D341Med (cell line): Measurements from ENCODE around the gene AIPL1.
A peak's percentile ranks its signal among the peaks of the same experiment; 100 is the strongest.
"Not testable (repeated sequence)": the region's sequence is repeated elsewhere in the genome, so short reads cannot be mapped to it uniquely, and the experiment has no call there.

Source experiments
- DNase-seq: peaks from one replicate; pipeline ENCODE4 v3.0.0; 2012; ENCODE audit warnings: low spot score

Gene AIPL1, protein sequence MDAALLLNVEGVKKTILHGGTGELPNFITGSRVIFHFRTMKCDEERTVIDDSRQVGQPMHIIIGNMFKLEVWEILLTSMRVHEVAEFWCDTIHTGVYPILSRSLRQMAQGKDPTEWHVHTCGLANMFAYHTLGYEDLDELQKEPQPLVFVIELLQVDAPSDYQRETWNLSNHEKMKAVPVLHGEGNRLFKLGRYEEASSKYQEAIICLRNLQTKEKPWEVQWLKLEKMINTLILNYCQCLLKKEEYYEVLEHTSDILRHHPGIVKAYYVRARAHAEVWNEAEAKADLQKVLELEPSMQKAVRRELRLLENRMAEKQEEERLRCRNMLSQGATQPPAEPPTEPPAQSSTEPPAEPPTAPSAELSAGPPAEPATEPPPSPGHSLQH

DNA sequence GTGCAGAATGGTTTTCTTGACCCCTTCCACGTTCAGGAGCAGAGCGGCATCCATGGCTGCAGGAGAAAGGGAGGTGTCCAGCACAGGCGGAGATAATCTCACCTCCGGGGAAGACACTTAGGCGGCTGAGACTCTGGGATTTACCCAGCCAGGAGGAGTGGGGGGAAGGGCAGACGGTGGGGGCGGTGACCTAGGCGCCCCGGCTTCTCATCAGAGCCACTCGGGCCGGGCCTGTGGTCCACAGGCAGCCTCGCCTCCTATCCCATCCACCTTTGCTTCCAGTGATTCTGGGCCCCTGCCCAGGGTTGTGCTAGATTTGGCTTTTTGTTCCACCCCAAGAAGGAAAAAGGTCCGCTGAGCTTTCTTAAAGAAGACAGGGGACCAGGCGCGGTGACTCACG, at the start of gene AIPL1:
AIPL1 (minus strand) TSS at position 71 of the 400 bp plus-strand sequence; CDS start at position 54, 17 bp downstream.
- DNase-seq, result no peak

DNA sequence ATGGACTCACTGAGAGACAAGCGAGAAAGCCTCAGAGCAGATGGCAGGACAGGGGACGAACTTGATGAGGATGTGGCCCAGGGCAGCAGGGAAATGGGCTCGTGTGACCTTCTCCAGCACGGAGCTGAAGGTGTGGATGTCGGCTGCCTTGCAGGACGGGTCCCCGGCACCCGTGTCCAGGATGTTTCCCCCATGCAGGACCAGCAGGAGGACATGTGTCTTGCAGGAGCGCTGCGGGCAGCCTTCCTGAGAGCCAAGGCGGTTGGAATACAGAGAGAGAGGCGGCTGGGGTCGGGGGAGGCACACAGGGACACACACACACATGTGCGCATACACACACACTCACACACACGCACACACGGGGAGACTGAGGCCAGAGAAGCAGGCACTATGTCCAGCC, 48.6 kb upstream of the AIPL1 start:
- DNase-seq, result no peak

DNA sequence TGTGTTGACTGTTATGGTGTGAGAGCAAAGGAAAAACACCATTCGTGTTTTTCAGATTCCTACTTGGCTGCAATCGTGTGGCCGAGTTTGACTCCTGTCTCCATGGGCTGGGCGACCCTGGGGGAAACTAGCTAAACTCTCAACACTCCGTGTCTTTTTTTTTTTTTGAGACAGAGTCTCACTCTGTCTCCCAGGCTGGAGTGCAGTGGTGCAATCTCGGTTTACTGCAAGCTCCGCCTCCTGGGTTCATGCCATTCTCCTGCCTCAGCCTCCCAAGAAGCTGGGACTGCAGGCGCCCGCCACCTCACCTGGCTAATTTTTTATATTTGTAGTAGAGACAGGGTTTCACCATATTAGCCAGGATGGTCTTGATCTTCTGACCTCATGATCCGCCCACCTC, 47.9 kb upstream of the AIPL1 start:
- DNase-seq, result not testable (repeated sequence)

DNA sequence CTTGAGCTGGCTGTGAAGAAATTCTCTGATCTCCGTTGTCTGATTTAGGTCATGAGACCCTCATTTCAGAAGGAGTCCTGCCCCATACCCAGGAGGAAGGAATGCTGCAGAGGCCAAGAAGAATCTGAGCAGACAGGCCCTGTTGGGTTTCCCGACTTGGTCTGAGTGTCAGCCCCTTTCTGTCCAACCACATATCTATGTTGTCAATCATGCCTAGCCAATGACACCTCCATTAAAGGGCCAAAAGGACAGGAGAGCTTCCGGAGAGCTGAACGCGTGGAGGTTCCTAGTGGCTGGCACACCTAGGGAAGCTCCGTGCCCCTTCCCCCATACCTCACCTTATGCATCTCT, 47.2 kb upstream of the AIPL1 start:
- DNase-seq, result no peak

DNA sequence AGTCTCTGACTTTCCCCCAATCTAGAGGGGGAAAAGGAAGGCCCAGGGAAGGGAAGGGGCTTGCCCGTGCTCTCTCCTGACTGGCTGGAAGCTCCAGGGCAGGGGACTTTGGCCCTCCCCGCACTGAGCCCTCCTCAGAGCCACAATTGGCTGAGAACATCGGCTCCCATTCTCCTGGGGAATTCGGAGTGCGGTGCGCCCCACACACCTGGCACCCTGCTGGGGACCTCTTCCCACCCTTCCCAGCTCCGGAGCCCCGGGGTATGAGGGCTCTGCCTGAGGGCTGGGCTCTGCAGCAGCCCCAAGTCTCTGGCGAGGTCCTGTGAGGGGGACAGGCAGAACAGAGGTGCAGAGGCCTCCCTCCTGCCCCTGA, 45.4 kb upstream of the AIPL1 start:
- no peak for DNase-seq

DNA sequence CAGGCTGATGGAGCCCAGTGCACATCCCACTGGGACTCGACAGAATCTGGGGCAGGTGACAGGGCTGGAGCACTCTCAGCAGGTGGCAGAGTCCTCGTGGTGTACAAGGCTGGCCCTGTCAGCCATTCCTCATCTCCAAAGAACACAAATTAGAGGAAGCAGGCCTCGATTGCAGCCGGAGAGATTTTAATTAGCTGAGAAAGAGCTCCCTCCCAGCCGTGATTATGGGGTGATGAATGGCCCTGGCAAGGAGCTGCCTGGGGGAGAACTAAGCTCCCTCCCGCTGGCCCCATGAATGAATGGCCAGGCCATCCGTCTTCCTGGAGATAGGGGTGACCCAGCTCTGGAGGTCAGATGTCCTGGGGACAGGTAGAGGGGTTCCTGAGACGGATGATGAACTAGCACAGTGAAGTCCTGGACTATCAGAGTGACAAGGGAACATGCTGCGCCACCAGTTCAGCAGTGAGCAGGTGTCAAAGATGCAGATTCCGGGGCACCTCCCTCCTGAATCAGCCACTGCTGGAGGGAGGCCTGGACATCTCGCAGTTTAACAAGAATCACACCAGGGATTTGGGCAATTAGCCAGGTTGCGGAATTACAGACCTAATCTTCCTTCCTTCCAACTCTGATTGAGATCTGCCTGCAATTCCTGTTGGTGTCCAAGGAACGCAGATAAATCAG, 44.8 kb upstream of the AIPL1 start:
- no peak for DNase-seq

DNA sequence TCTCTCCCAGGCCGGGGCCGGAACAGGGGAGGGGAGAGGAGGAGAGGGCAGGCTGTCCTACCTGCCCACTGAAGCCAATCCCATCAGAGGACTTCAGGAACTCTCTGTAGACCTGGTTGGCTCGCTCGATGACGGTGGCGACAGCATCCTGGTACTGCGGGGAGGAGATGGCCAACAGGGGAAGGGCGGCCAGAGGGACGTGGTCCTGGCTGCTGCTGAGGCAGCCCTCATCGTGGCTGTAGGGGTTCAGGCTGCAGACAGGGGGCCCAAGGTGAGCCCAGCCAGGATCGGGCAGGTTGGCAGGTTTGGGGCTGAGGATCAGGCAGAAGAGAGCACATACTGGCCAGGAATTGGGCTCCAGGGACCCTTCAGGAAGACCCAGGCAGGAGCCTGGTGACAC, 43.6 kb upstream of the AIPL1 start:
- no peak for DNase-seq

DNA sequence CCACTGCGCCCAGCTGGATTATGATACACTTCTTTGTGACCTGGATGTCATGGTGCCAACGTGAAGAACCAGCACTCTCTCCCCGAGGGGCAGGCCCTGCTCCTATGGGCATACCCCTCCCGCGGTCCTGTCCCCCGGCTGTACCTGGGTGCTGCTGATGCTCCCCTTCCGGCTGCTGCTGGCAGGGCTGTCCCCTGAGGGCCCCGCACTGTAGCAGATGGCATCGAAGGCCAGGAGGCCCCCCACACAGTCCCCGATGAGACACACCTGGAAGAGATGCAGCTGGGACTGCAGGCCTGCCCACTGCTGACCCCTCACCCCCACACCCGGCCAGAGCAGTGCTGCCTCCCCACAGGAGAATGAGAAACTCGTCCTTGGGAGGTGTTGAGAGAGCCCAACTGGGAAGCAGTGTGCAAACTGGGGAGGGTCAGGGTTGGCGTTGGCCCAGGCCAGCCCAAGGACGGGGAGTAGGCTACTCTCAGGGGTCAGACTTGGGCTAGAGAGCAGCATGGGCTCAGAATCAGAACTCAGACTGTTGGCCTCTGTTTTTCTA, 43.0 kb upstream of the AIPL1 start:
- DNase-seq, result no peak

DNA sequence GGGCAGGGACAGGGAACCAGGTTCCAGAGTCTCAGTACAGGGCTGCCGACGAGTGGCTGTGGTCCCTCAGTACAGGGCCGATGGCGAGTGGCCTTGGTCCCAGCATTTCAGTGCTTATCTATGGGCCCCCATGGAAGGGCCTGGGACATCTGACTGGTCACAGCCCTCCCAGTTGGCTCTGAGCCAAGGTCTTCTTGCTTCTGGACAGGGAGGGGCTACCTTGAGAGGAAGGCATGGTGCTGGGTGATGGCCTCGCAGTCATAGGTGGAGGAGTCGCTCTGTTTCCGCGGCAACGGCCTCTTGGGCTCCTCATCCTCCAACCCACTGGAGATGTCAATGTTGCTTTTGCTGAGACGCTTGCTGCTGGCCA, 41.9 kb upstream of the AIPL1 start:
- DNase-seq, result no peak

DNA sequence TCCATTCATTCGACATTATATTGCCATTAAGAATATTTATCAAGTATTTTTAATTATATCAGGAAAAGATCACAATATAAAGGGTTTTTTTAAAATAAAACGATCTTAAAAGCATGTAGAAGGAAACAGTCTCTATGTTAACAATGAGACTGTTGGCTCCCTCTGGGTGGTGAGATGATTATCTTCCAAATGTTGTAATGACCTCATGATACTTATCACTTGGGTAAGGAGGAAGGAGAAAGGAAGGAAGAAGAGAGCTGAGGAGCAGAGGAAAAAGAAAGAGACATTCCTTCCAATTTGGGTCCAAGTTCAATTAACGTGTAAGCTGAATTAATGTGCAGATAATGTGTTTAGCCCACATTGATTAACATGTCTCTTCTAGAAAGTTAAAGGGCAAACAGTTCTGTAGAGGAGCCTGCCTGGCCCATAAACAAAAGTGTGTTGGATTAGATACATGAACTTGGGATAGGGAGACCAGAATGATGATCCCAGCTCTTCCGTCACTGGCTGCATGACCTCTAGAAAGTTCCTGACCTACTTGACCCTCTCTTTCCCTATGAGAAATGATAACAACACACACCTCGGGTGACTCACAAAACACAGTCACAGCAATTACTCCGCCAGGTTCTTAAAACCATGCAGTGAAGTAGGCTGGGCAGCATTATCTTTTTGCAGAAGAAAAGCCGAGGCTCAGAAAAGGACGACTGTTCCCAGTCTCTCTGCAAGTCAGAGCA, 41.3 kb upstream of the AIPL1 start:
- no peak for DNase-seq

DNA sequence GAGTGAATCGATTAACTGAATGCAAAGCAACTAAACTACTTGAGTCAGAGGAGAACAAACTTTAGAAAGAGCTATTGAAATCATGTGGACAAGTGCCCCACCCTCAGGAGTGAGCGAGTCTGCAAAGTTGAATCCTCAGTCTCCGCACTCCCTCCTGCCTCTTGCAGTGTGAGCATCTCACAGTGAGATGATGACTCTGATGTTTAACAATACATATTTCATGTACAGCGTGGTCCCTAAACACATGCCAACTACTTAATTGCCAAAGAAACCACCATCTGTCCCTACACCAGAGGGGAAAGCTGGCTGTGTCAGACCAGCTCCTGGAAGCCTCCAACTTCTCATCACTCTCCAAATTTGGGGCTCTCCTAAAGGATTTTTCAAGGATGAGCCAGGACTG, 40.5 kb upstream of the AIPL1 start:
- no peak for DNase-seq

DNA sequence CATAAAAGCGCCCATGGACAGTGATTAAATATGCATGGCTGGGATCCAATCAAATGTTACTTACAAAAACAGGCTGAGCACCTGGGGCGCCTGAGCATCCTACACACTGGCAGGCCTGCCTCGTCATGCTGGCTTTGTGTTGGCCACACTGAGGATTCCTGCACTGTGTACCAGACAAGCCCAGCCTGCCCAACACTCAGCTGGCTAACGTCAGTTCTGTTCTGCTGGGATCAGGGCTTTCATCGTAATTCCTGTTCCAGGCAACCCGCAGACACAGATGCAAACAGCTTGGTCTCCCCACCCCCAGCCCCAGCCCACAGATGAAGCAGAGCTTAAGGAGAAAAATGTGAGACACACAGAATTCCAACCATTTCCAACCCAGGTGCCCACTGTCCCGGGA, 40.0 kb upstream of the AIPL1 start:
- no peak for DNase-seq

DNA sequence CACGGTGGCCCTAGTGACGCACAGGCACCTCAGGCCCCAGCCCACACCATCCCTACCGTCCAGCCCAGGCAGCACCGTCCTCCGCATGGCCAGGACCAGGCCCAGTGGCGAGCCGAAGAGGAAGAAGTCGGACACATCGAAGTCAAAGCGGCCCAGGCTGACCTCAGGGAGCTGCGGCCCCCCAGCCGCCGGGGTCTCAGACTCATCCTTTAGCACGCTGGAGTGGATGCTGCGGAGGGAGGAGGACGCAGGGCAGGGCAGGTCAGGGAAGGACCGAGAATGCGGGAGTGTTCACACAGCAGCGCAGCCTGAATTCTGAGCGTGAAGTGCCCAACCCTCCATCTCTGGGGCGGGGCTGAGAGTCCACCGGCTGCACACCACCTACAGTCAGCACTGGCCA, 39.5 kb upstream of the AIPL1 start:
- no peak for DNase-seq

DNA sequence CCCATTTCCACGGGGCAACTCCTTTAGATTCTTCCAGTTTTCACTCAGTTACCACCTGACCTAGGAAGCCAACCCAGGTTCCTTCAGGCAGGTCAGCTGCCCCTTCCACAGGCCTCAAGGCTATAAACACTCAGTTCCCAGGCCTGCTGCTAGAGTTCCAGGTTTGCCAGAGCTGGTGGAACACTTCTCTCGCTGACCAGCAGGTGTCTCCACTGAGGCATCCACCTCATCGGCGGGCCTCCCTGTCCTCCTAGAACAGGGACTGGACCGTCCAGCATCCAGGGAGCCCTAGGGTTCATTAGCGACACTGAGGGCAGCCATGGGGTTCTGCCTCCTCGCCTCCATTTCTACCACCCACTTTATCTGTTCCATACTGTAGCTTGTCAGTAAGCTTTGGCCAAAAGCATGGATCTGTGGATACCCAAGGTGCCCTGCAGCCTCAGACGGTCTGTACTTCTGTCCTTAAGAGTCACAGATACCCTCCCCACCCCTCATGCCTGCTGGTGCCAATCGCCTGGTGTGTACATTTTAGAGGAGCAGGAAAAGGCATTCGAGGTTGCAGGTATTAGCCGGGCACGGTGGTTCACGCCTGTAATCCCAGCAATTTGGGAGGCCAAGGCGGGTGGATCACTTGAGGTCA, 38.3 kb upstream of the AIPL1 start:
- DNase-seq, result peak; percentile 77

DNA sequence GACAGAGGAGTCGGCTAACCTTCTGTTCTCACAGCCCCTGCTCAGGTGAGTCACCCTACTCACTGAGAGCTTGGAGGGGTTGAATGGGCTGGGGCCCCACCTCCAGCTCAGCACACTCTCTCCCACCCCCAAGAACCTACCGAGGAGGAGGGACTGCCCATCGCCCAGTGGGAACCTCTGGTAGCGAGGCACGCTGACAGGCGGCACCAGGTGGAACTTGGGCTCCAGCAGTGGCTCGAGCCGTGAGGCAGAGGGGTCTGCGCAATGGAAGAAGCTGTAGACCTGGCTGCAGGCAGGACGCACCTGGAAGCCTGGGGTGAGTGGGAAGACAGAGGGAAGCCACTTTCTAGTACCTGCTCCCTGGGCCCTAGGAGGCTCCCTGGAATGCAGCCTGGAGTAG, 37.6 kb upstream of the AIPL1 start:
- no peak for DNase-seq

DNA sequence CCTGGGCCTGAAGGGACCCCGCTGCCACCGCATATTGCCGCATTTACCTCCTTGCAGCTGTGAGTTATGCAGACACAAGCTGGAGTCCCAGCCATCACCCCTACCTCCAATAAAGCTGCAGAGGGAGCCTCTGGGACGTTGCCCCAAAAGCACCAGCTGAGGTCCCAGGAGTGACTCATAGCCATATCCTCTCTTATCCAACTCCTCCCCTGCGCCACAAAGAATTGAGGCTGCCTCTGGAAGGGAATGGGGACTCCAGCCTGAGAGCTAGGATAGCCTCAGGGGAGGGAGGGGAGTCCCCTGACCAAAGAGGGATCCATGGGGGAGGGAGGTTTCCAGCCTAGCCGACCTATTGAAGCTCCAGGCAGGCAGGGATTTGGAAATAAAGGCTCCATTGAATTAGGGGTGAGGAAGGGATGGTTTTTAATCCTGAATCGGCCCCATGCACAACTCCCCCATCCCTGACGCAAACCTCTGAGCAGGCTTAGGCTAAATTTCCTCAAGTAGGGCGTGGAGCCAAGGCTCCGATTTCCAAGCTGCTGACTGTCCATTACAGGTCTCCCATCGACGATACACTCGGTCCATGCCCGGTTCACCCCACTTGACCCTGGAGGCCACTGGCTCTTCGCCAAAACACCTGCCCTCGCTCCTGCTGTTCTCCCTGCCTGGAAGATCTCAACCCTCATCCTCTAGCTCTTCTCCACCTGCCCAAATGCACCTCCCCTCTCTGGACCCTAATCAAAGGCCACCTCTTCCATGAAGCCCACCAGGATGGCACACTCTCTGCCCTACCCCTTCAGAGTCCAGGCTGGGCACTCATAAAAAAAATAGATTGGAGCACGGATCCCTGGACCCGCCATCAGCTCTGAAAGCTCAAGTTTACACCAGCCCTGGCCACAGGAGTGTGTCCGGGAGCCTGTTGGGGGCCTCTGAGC, 36.9 kb upstream of the AIPL1 start:
- DNase-seq, result no peak

DNA sequence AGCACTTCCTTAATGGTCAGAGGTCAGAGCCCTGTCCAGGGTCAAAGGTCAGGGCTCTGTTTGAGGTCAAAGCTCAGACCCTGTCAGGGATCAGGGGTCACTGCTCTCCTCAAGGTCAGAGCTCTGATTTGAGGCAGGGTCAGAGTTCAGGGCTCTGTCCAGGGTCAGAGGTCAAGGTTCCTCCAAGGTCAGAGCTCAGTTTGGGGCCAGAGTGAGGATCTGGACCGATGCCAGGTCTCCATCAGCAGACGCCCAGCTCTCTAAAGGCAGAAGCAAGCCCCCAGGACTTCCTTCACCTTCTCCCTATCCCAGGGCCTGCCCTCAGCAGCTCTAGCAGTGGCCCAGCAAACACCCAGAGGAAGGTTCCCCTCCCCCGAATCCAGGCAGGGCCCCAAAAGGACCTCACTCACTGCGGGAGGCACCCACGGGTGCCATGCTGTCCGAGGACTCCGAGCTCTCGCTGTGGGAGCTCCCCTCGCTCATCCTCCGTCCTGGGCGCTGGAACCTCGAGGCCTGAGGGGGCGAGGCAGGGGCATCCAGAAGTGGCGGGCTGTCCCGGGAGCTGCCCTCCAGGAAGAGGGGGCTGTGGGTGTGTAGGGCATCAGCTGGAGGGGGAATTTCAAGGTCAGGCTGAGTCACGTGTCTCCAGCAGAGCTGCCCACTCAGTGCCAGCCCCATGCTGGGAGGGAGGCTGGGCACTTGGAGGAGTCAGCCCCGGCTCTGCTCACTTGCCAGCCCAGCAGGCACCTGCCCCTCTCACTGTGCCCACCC, 36.0 kb upstream of the AIPL1 start:
- no peak for DNase-seq

DNA sequence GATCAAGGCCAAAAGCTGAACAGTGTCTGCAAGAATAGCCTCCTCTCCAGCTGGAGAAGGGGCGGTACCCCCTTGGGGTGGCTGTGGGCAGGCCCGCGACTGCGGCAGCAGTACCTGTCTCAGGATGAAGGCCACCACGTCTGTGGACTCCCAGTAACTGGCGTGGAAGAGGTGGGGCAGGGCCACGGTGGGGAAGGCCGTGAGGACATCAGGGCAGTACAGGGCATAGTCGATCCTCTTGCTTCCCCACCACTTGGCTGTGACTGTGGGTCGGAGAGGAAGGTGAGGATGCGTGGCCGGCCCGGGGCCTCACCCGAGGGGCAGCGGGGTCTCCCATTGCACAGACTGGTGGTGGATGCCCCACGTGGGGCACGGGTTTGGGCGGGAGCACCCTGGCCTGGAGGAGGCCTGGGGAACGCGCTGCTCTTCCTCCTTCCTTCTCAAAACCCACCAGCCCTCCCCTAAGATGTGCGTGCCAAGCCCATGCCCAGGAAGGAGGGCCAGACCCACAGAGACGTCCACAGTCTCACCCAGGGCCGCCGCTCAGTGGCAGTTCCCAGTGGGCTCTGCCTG, 35.3 kb upstream of the AIPL1 start:
- DNase-seq, result no peak

DNA sequence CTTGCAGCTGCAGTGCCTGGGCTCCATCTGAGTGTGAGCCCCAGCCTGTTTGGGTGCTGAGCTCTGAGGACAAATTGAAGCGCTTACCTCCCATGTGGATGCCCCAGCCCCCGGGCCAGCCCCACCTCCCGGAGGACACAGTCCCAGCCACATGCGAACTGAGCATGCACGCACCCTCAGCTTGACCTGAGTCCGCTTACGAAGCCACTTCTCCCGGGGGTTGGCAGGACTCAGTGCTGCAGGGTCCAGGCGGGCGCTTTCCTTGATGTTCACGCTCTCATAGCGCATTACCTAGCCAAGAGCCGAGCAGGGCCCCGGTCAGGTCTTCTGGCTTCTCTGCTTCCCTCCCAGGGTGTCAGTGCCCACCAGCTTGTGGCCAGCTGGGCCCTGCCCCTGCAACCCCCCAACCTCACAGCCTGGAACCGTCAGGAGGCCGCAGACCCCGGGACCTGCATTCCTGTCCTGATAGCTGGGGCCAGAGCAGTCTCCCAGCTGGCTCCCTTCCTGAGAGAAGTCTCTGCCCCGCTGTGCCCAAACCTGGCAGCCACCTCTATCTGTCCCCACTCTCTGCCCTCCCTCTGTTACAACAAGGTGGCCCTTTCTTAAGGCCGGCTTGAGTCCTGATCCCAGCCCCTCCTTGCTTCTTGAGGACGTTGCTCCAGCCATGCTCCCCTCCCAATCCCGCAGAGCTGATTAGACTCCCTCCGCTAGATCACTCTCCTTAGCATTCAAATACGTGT, 33.3 kb upstream of the AIPL1 start:
- DNase-seq, result no peak

DNA sequence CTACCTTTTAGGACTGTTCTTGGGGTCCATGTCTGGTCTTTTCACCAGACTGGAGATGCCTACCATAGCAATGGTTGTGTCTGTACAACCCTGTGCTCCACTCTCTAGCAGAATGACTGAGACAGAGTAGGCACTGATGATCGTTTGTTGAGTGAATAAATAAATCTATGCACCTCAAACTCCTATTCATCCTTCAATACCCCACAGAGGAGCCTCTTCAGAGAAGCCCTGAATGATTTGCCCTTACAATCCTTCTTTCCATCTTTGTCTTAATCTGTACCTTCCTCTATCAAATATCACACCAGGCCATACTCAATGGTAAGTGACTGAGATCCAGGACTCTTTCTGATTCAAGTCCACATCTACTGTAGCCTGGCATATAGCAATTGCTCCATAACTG, 32.6 kb upstream of the AIPL1 start:
- no peak for DNase-seq
